Ishikawa (cell line): ENCODE results near the gene CAMTA1.

Experiments
- EP300 ChIP-seq: IDR thresholded peaks from 2 replicates; pipeline ENCODE4 v1.6.1; 2012; ENCODE audit warnings: borderline replicate concordance
- RAD21 ChIP-seq: IDR thresholded peaks from 2 replicates; pipeline ENCODE4 v1.6.1; 2012; ENCODE audit warnings: low read depth
- TF ChIP-seq, protein P1 (sequence below): IDR thresholded peaks from 2 replicates; pipeline ENCODE4 v1.6.1; 2012
- TF ChIP-seq, protein P2 (sequence below): IDR thresholded peaks from 2 replicates; pipeline ENCODE4 v1.6.1; 2012

DNA sequence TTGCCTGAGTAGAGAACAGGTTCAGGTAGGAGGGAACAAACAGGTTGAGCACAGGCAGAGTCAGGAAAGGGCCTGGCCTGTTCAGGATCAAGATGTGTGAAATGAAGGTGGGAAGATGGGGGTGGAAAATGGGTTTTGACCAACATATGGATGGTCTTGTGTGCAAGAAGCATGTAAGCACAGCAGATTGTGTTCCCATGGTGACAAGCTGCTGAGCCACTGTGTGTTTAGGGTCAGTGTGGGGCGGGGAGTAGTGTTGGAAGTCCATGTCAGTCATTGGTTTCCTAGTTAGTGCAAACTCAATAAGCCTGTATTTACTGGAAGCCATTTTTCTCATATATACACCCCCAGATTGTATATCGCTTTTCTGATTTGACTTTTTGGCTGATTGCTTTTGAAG is 111.9 kb downstream of the CAMTA1 start:
- TF ChIP-seq RAD21: no peak
- TF ChIP-seq, protein P1, sequence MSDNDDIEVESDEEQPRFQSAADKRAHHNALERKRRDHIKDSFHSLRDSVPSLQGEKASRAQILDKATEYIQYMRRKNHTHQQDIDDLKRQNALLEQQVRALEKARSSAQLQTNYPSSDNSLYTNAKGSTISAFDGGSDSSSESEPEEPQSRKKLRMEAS: no peak
- TF ChIP-seq, protein P2, sequence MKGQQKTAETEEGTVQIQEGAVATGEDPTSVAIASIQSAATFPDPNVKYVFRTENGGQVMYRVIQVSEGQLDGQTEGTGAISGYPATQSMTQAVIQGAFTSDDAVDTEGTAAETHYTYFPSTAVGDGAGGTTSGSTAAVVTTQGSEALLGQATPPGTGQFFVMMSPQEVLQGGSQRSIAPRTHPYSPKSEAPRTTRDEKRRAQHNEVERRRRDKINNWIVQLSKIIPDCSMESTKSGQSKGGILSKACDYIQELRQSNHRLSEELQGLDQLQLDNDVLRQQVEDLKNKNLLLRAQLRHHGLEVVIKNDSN: no peak
- TF ChIP-seq EP300: no peak
